GM21390 (cell line): ENCODE data around the gene AGPAT2.

Experiments
- ATAC-seq: cut with Tn5 transposase; IDR thresholded peaks from one replicate; pipeline ENCODE4 v1.9.1; 2021; ENCODE audit not compliant: unreplicated experiment

The AGPAT2 gene

DNA sequence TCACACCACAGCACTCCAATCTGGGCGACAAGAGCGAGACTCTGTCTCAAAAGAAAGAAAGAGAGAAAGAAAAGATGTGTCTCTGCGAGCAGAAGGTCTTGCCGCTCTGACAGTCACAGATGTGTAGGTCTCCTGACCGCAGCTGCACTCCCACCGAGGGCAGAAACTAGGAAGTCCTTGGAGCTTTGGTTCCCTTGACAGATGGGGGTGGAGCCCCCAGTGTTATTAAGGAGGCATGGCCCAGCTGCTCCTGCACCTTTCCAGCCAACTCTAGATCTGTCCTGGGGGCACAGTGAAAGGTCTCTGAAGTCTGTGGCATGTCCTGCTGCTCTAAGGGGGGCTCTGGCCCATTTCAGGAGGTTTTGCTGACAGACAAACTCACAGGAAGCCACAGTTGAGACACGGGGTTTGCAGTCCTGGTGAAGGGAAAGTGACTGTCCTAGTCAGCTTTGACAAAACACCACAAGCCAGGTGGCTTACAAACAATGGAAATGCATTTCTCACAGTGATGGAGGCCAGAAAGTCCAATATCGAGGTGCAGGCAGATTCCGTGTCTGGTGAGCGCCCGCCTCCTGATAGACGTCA is 16.1 kb upstream of the AGPAT2 start:
- ATAC-seq = no peak

DNA sequence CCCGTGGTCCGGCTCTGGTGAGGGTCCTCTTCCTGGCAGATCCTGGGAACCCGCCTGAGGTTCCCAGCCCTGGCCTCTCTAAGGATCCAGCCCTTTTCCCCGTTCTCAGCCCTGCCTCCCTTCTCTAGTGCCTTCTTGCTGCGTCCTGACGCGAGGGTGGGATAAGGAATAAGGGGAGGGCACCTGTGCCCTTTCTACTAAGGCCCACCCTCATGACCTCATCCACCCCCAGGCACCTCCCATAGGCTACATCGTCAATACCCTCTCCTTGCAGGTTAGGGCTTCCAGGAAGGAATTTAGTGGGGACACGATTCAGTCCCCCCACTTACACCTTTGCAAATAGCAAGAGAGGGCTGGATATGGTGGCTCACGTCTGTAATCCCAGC is 14.4 kb upstream of the AGPAT2 start:
- ATAC-seq = no peak

DNA sequence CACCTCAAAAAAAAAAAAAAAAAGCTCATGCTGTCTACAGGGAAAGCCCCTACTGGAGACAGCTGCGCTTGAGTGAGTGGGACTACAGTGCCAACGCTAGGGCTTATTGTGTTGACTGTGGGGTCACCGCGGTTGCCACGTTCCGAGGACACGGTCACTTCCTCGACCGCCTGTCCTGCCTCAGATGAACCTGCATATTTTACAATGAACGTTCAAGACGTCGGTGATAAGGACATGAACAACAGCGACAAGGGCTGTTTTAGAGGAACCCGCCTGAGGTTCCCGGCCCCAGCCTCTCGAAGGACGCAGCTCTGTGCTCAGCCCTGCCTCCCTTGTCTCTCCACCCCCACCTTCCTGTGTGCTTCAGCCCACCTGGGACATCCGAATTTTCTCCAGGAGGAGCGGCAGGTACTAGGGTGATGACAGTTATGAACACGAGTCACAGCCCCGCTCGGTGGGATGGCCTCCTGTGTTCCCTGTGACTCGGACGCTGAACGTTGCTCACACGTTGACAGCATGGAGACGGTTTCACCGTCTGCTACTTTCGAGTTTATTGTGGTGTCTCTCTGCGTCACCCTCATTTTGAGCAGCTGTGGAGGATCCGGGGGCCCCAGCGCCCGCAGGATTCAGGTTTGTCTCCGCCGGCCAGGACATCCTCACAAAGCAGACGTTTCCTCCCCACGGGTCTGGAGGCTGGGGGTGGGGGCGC is 13.9 kb upstream of the AGPAT2 start:
- ATAC-seq = peak; percentile 63

DNA sequence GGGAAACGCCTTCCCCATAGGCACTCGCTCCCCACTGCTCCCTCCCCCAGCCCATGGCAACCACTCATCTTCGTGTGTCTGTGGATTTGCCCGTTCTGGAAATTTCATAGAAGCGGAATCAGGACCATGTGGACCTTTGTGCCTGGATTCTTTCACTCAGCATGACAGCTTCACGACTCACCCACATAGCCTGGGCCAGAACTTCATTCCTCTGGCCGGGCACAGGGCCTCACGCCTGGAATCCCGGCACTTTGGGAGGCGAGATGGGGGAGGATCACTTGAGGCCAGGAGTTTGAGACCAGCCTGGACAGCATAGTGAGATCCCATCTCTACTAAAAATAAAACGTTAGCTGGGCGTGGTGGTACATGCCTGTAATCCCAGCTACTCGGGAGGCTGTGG is 13.0 kb upstream of the AGPAT2 start:
- ATAC-seq = no peak

DNA sequence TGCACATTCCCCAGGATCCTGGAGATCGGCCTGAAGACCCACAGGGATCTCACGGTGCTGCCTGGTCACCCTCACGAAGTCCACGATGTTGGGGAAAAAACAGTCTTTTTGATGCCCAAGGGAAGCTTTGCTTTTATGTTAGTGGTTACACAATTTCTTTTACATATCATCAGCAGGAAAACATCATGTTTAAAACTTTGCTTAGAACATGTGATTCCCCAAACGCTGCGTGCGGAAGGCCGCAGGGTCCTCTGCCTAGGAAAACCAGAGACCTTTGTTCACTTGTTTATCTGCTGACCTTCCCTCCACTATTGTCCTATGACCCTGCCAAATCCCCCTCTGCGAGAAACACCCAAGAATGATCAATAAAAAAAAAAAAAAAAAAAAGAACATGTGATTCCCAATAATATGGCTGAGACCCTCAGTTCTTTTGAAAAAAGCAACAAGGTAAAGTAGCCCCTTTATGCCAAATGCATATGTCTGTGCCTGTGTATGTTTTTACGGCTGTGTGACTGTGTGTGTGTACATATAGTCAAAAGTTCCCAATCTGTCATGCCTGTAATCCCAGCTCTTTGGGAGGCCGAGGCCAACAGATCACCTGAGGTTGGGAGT is 11.5 kb upstream of the AGPAT2 start:
- no peak for ATAC-seq

DNA sequence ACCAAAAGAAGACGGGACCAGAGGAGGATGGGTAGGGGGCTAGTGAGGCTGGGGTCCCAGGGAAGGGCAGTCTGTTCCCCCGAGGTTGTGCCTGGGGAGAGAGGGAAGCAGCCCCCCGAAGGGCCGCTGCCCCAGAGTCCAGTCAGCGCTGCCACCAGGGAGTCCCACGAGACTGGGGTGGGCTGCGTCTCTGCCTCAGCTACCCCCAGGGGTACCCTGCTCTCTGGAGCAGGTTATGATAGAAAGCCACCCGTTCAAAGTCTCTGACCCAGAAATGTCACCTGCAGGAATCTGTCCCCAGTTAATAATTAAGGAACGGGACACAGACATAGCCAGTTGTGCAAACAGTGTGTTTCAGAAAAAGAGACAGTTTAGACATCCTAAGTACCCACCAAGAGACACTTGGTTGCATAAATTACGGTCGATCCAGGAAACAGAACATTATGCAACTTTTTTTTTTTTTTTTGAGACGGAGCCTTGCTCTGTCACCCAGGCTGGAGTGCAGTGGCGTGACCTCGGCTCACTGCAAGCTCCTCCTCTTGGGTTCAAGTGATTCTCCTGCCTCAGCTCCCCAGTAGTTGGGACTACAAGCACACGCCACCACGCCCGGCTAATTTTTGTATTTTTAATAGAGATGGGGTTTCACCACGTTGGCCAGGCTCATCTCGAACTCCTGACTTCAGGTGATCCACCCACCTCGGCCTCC is 10.7 kb upstream of the AGPAT2 start:
- no peak for ATAC-seq

DNA sequence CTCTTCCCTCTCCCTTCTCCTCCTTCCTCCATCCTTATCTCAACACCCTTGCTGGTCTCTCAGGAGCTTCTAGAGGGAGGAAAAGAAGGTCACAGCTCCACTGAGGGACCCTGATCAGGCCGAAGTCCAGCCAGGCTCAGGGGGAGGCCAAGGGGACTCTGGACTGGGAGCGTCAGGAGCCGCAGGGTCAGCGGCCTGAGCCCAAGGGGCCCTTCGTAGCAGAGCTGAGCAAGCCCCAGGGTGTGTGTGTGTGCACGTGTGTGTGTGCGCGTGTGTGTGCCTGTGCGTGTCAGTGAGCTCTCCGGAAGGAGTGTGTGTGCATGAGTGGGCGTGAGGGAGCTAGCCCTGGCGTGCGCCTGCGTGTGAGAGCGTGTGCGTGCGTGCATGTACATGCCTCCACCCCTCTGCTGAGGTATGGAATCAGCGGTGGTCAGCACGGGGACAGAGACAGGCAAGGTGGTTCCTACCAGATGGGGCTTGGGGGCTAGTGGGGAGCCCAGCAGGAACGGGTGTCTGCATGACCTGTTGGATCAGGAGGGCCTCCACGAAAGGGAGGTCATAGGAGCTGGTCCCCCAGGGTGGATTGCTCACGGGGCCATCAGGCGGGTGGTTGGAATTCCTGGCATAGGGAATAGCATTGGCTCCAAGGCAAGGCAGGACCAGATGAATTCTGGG is 10.0 kb upstream of the AGPAT2 start:
- no peak for ATAC-seq

DNA sequence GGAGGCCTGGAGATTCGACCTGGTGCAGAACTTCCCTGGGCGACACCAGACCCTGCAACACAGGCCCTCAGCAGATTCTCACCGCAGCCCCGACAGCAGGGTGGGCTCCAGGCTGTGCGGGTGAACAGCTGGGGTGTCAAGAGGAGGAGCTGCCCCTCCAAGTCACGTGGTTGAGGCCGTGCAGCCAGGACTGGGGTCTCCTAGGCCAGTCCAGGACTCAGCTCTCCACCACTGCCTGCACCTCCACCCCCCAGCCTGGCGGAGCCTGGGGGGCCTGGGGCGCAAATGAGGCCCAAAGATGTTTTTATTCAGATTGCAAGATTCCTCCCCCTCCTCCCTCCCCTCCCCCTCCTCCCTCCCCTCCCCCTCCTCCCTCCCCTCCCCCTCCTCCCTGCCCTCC is 9.2 kb upstream of the AGPAT2 start:
- no peak for ATAC-seq

DNA sequence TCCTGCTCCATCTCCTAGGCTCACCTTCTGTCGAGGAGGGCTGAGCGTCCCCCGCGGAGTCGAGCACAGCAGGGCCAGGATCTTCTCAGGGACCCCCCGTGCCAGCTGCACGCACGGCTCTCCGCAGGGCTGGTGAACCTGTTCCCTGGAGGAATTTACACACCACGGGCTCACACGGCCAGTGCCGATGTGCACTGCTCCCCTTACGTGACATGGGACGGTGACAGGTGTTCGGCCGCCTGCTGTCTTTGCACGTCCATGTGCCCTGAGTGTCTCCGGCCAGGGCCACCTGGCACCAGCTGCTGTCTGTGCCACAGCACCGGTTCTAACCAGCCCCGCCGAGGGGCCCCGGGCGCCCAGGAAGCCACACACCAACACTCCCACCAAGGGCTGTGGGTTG is 8.7 kb upstream of the AGPAT2 start:
- ATAC-seq = no peak

DNA sequence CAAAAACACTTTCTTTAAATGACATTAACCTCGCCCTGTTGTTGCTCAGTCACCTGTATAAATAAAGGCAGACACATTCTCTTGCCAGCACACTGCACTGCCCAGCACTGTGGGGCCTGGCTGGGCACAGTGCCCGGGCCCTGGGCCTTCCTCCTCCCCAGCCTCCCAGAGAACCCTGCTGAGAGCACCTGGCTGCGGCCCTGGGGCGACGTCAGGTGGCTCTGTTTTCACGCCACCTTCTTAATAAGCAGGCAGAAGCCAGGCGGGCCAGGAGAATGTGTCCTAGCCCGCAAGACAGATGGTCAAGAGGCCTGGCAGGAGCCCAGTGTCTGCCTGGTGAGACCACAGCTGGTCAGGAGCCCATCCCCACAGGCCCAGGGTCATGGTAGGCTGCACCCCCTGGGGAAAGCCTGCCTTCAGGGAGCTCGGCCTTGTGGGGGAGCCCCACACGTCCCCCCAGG is 8.2 kb upstream of the AGPAT2 start:
- ATAC-seq = no peak

DNA sequence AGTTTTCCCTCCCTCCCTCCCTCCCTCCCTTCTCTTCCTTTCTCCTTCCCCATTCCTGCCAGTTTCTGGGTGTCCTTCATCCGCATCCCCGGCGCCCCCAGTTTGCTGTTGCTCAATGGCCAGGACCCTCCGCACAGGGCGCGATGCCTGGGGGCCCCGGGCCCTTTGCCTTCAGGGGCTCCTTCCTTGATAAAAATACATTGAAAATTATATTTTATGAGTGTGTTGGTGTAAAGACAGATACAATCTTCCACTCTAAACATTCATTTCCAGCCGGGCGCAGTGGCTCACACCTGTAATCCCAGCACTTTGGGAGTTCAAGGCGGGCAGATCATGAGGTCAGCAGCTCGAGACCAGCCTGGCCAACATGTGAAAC is 7.6 kb upstream of the AGPAT2 start:
- no peak for ATAC-seq

DNA sequence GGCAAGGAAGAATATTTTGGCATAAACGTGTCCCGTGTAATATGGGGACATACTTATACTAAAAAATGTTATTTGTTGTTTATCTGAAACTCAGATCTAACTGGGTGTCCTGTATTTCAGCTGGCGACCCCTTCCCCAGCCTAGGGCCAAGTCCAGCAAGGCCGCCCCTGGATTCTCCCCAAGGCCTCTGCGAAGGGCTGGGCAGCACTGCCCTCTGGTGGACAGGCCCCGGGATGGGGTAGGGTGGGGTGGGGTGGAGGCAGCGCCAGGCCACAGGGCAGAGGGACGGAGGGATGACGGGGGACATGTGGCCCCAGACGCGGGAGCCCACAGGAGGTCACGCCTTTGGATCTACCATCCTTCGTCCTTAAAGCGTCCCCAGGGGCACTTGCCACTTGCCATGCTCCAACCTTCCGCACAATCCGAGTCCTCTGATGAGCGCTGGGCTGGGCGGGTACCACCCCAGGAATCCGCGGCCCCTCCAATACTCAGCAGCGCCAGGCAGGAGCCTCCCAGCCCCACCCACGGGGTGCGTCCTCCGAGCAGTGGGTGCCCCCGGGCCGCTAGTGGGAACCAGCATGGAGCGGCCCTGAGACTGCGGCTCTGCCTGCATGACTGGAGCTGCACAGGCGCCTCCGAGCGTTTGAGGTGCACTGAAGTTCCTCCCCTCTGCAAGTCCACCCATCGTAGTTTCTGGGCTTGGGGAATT is 7.1 kb upstream of the AGPAT2 start:
- ATAC-seq = no peak

DNA sequence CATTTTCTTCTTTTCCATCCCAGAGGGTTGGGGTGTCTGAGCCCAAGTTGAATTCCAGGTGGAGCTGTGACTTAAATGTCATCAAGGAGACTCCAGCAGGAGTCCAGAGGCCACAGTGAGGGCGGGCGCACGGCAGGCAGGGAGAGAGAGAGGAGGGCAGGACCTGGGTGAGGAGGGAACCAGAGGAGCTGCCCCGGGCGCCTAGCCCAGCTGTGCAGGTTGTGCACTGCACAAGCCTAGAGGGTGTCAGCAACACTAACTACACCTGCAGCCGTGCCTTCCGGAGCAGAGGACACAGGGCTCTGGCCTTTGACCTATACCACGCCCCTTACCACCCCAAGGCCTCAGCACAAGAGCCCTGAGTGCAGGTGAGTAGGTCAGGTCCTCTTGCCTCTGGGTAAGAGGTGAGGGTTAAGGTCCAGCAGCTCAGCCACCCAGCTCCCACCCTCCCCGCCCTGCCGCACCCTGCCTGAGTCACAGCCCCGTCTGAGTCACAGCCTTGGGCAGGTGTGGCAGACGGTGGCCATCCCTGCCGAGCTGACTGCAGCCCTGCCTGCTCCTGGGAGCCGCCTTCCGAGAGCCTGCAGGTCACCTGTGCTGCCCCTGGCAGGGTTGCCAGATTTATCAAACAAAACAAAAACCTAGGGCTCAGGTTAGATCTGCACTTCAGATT is 6.4 kb upstream of the AGPAT2 start:
- ATAC-seq = no peak

DNA sequence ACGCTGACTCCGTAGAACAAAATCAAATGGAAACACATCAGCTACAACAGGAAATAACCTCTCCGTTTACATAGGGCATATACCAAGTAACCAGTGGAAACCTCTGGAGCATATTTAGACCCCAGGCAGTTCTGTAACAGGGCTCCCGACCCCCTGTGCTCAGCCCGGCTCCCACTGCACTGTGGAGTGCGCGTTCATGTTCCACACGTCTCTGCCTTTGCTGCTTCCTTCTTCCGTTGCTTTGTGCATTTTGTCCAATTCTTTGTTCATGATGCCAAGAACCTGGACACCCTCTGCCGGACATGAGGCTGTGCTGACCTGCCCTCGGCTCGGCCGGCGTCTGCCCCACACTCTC is 5.9 kb upstream of the AGPAT2 start:
- ATAC-seq = no peak

DNA sequence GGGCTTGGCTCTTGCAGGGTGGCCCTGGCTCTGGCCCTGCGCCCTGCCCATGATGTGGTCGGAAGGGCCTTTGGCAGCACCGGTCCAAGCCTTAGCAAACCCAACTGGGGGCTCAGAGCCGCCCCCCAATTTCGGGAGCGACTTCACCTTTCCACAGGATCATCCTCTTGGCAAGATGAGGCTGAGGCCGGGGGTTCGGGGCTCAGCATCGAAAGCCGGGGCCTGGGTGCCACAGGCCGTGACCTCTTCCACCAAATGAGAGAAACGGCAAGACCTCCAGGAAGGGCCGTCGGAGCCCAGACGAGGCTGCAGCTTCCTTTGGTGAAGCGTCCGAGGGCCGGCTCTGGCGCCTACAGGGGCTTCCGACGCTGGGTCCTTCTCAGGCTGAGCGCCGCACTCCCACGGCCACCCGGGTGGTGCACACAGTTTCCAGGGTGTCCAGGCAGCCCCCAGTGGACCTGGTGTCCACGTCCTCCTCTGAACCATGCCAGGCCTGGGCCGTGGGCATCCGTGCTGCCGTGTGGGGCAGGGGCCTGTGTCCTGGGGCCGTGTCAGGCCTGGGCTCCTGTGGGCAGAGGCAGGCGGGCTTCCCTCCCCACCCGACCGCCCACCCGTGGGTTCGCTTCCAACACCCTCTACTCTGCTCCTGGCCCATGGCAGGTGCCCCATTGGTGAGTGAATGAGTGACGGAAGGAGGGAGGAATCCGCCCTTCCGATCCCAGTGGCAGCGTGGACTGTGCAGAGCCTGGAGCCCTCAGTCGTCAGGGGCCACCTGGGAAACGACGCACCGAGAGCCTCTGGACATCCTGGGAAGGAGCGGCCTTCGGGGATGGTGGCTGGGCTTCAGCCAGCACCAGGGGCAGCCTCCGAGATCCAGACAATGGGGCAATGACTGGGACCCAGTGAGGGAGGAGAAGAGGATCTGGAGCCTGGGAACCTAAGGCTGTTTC is 5.2 kb upstream of the AGPAT2 start:
- no peak for ATAC-seq

DNA sequence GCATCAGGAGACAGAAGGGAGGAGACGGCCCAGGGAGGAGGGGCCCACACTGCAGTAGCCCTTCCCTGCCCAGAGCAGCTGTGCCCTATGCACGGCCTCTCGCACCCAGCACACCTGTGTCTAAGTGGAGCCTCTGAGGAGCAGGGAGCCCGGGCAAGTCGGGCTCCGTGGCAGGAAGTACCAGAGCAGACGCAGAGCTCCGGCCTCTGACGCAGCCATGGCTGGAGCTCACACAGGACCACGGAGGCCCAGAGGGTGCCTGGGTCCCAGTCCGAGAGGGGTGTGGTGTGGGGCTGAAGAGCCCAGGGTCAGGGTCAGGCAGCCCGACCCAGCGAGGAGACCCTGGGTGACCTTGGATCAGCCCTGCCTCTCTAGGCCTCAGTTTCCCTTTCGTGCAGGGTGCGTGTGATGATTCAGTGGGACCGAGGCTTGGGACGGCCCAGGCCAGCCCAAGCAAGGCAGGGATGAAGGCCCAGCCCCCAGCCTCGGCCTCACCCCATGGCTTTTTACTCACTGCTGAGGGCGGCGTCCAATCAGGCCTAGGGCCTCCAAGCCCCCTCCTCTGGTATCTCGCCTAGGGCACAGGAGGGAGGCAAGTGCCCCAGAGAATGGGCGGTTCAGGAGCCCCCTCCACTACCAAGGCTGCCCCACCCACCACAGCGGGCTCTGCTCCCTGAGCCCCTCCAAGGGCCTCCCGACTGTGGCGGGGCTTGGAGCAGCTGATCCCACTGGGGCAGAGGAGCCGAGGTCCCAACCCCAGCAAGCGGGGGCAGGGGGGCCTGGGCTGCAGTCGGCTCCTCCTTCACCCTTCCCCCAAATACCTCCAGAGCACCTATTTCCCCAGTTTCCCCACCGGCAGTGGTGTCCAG is 4.3 kb upstream of the AGPAT2 start:
- ATAC-seq = no peak

DNA sequence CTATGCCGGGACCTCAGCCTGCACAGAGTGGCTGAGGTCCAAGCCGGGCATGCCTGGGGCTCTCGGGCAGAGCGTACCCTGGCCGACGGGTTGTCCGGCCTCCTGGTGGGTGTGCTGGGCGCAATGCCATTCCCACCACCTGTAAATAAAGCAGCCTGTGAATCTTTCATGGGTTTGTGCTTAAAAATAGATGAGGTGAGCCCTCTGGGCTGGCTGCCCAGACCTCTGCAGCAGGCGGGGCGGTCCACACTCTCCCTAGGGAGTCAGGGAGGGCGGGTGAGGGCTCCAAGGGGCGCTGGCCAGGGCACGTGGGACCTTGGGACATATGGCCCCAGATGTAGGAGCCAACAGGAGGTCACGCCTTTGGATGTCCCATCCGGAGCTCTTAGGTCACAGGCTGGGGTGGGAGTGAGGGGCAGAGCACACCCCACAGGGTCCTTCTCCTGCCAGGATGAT is 3.6 kb upstream of the AGPAT2 start:
- no peak for ATAC-seq

DNA sequence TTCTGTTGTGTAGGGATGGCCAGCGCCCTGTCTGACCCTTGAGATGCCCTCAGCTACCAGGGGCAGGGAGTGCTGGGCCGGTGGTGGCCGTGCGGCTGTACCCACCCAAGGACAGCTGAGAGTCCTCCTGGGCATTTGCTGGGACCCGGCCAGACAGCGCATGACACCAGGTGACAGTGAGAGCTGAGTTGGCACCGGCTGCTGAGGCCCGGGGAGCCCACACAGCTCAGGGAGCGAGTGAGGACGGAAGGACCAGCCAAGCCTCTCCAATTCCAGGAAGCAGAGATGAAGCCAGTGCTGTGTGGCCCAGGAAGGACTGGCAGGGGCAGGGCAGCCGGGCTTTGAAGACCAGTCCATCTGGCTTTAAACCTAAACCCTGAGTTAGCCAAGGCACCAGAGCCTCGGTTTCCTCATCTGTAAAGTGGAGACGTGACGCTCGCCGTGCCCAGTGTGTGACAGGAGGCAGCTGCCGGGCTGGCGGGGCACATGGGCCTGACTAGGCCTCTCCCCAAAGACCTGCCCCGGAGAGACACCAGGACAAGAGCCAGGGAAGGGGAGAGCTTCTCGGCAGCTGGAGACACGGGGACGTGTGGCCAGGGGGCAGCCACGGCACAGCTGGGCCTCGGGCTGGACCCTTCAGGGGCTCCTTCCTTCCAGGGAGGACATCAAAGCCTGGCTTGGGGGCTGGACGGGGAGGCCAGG is 3.0 kb upstream of the AGPAT2 start:
- ATAC-seq = no peak
